GM23338 (cell line): ENCODE results near the gene MAP3K5. TPM values are rescaled to one million over a fixed set of nuclear protein-coding genes. Genes with fewer than 3 reads are reported as not detected.

Source experiments
- ATAC-seq: fragments of 200-7000 bp; cut with Tn5 transposase; 3 replicates; pipeline ENCODE4 v1.9.1; 2020
- DNase-seq: peaks from one replicate; pipeline ENCODE4 v3.0.0-alpha.2; 2015; ENCODE audit warnings: low spot score
- H2AFZ ChIP-seq: fragments of 200-600 bp; sonication (generic); 2 replicates; pipeline ENCODE4 v1.8.0; 2016; ENCODE audit warnings: antibody characterized with exemption, mild to moderate bottlenecking, moderate library complexity
- H3F3A ChIP-seq: fragments of 200-600 bp; sonication (generic); replicated peaks from 2 replicates; pipeline ENCODE4 v1.8.0; 2017; ENCODE audit warnings: antibody characterized with exemption, mixed run types, low read depth
- H3K27ac ChIP-seq: fragments of 200-600 bp; sonication (generic); 2 replicates; pipeline ENCODE4 v1.6.1; 2016; ENCODE audit warnings: low read depth
- H3K27me3 ChIP-seq: fragments of 200-600 bp; sonication (generic); 2 replicates; pipeline ENCODE4 v1.8.0; 2016; ENCODE audit warnings: mild to moderate bottlenecking, mixed run types, moderate library complexity; ENCODE audit not compliant: insufficient read depth
- H3K36me3 ChIP-seq: fragments of 200-600 bp; sonication (generic); 2 replicates; pipeline ENCODE4 v1.8.0; 2016; ENCODE audit warnings: mild to moderate bottlenecking; ENCODE audit not compliant: insufficient read depth
- H3K4me1 ChIP-seq: fragments of 200-600 bp; sonication (generic); 2 replicates; pipeline ENCODE4 v1.8.0; 2016; ENCODE audit warnings: mild to moderate bottlenecking, moderate library complexity; ENCODE audit not compliant: insufficient read depth
- H3K4me2 ChIP-seq: fragments of 200-600 bp; sonication (generic); 2 replicates; pipeline ENCODE4 v1.7.1; 2017; ENCODE audit warnings: mixed run types
- H3K4me3 ChIP-seq: fragments of 200-600 bp; sonication (generic); 2 replicates; pipeline ENCODE4 v1.6.1; 2016; ENCODE audit warnings: mixed run types
- H3K79me2 ChIP-seq: fragments of 200-600 bp; sonication (generic); replicated peaks from 2 replicates; pipeline ENCODE4 v1.8.0; 2017; ENCODE audit warnings: mild to moderate bottlenecking; ENCODE audit not compliant: insufficient read depth
- H3K9me2 ChIP-seq: fragments of 200-600 bp; sonication (generic); 2 replicates; pipeline ENCODE4 v1.8.0; 2017; ENCODE audit not compliant: insufficient read depth
- H4K20me1 ChIP-seq: fragments of 200-600 bp; sonication (generic); replicated peaks from 2 replicates; pipeline ENCODE4 v1.8.0; 2017; ENCODE audit warnings: mild to moderate bottlenecking; ENCODE audit not compliant: insufficient read depth
- H3K27ac Mint-ChIP-seq: 2 replicates; pipeline ENCODE4 v1.8.0; 2020; ENCODE audit warnings: inconsistent platforms, mild to moderate bottlenecking, moderate library complexity, mixed read lengths
- H3K27me3 Mint-ChIP-seq: 3 replicates; pipeline ENCODE4 v1.8.0; 2022; ENCODE audit warnings: low read depth, mild to moderate bottlenecking, moderate library complexity, mixed read lengths, inconsistent platforms; ENCODE audit not compliant: insufficient read depth, poor library complexity
- H3K36me3 Mint-ChIP-seq: 3 replicates; pipeline ENCODE4 v1.8.0; 2021; ENCODE audit warnings: low read depth, mild to moderate bottlenecking, inconsistent platforms, moderate library complexity, mixed read lengths
- H3K4me1 Mint-ChIP-seq: 3 replicates; pipeline ENCODE4 v1.8.0; 2020; ENCODE audit warnings: mild to moderate bottlenecking, inconsistent platforms, mixed read lengths
- H3K4me3 Mint-ChIP-seq: 3 replicates; pipeline ENCODE4 v1.8.0; 2021; ENCODE audit warnings: moderate library complexity, mild to moderate bottlenecking, inconsistent platforms, mixed read lengths
- H3K9me3 Mint-ChIP-seq: 3 replicates; pipeline ENCODE4 v1.8.0; 2020; ENCODE audit warnings: moderate library complexity, mild to moderate bottlenecking, inconsistent platforms, mixed read lengths
- CREB1 ChIP-seq: fragments of 250-450 bp; sonication (Bioruptor Pico); IDR thresholded peaks from 2 replicates; pipeline ENCODE4 v1.5.0; 2020; ENCODE audit warnings: low read depth, mild to moderate bottlenecking, moderate library complexity
- EZH2 ChIP-seq: fragments of 200-600 bp; sonication (generic); IDR thresholded peaks from one replicate; pipeline ENCODE4 v1.8.0; 2017; ENCODE audit warnings: antibody characterized with exemption, mild to moderate bottlenecking, low read depth; ENCODE audit not compliant: unreplicated experiment
- EZH2phosphoT487 ChIP-seq: fragments of 200-600 bp; sonication (generic); IDR thresholded peaks from one replicate; pipeline ENCODE4 v1.8.1; 2018; ENCODE audit warnings: antibody characterized with exemption; ENCODE audit not compliant: unreplicated experiment
- JUNB ChIP-seq: IDR thresholded peaks from one replicate; pipeline ENCODE4 v1.6.1; 2016; ENCODE audit warnings: antibody characterized with exemption; ENCODE audit not compliant: unreplicated experiment
- NANOG ChIP-seq: IDR thresholded peaks from 2 replicates; pipeline ENCODE4 v1.6.1; 2016; ENCODE audit warnings: antibody characterized with exemption, borderline replicate concordance
- POLR2AphosphoS5 ChIP-seq: IDR thresholded peaks from 2 replicates; pipeline ENCODE4 v1.6.1; 2016; ENCODE audit warnings: antibody characterized with exemption, low read depth
- STAT1 ChIP-seq: IDR thresholded peaks from one replicate; pipeline ENCODE4 v1.6.1; 2016; ENCODE audit warnings: antibody characterized with exemption; ENCODE audit not compliant: unreplicated experiment
- ZNF114 ChIP-seq: fragments of 250-450 bp; sonication (Bioruptor Pico); IDR thresholded peaks from 2 replicates; pipeline ENCODE4 v1.5.0; 2020; ENCODE audit warnings: mild to moderate bottlenecking, moderate library complexity
- ZNF331 ChIP-seq: fragments of 250-450 bp; sonication (Bioruptor Pico); IDR thresholded peaks from 2 replicates; pipeline ENCODE4 v1.5.0; 2020; ENCODE audit warnings: low read depth, mild to moderate bottlenecking, moderate library complexity
- polyA plus RNA-seq: library from polyadenylated mRNA; unstranded; fragments of >200 nt; fragmentation: Nextera tagmentation; extraction: Ambion mirVana; gene quantifications from 2 replicates; pipeline ENCODE4 v1.2.1, GENCODE V29; 2016
- total RNA-seq: library from RNA; depleted of rRNA; stranded (reverse); fragments of >200 nt; shearing (Covaris generic); gene quantifications from 2 replicates; pipeline ENCODE4 v1.2.3, GENCODE V29; 2014
- TF ChIP-seq, protein P1 (sequence below): fragments of 250-450 bp; sonication (Bioruptor Pico); IDR thresholded peaks from 2 replicates; pipeline ENCODE4 v1.5.0; 2020; ENCODE audit warnings: mild to moderate bottlenecking, moderate library complexity
- TF ChIP-seq, protein P2 (sequence below), 2 experiments: fragments of 200-600 bp in 1 of 2; sonication (generic) in 1 of 2; conservative IDR thresholded peaks; 2 replicates each; pipeline versions ENCODE4 v1.5.1 to v1.6.1; 2016 to 2017; ENCODE audit warnings: antibody characterized with exemption in 2 of 2, low read depth in 2 of 2, mild to moderate bottlenecking in 2 of 2, moderate library complexity in 1 of 2
- TF ChIP-seq, protein P3 (sequence below): IDR thresholded peaks from 2 replicates; pipeline ENCODE4 v1.6.1; 2016; ENCODE audit warnings: antibody characterized with exemption
- TF ChIP-seq, protein P4 (sequence below): IDR thresholded peaks from one replicate; pipeline ENCODE4 v1.6.1; 2018; ENCODE audit warnings: antibody characterized with exemption; ENCODE audit not compliant: unreplicated experiment

The MAP3K5 gene
- total and polyA plus RNA-seq, 2 experiments from 2014 or later: 0.76 to 2.8 TPM

DNA sequence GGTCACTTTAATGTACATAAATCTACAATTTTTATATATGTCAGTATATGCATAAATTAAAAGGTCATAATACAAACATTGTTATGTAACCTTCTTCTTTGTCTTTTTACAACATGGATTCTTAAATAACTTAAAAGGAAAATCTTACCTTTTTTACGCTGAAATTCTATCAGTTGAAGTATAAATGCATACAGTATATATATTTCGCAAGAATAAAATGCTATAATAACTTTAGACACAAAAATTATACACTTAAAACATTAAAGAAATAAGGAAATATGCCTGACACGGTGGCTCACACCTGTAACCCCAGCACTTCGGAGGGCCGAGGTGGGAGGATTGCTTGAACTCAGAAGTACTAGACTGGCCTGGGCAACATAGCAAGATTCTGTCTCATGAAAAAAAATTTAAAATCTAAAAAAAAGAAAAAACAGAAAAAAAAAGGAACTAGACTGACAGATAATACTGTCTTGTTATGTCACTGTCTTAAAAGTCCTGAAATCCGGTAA is 132.2 kb downstream of the MAP3K5 start:
- Histone ChIP-seq H3K79me2 (no peaks in the 10 kb centered on the region), H3K27ac (no peak overlapping the region), H4K20me1 (no peaks in the 10 kb centered on the region), H3K27me3 (no peaks in the 10 kb centered on the region), H3K4me1 (no peaks in the 10 kb centered on the region), H3K4me2 (no peak overlapping the region), H3K4me3 (no peak overlapping the region), H2AFZ (no peak overlapping the region), H3K9me2 (no peaks in the 10 kb centered on the region), H3K36me3 (no peaks in the 10 kb centered on the region), H3F3A (no peaks in the 10 kb centered on the region)
- TF ChIP-seq, protein P1, sequence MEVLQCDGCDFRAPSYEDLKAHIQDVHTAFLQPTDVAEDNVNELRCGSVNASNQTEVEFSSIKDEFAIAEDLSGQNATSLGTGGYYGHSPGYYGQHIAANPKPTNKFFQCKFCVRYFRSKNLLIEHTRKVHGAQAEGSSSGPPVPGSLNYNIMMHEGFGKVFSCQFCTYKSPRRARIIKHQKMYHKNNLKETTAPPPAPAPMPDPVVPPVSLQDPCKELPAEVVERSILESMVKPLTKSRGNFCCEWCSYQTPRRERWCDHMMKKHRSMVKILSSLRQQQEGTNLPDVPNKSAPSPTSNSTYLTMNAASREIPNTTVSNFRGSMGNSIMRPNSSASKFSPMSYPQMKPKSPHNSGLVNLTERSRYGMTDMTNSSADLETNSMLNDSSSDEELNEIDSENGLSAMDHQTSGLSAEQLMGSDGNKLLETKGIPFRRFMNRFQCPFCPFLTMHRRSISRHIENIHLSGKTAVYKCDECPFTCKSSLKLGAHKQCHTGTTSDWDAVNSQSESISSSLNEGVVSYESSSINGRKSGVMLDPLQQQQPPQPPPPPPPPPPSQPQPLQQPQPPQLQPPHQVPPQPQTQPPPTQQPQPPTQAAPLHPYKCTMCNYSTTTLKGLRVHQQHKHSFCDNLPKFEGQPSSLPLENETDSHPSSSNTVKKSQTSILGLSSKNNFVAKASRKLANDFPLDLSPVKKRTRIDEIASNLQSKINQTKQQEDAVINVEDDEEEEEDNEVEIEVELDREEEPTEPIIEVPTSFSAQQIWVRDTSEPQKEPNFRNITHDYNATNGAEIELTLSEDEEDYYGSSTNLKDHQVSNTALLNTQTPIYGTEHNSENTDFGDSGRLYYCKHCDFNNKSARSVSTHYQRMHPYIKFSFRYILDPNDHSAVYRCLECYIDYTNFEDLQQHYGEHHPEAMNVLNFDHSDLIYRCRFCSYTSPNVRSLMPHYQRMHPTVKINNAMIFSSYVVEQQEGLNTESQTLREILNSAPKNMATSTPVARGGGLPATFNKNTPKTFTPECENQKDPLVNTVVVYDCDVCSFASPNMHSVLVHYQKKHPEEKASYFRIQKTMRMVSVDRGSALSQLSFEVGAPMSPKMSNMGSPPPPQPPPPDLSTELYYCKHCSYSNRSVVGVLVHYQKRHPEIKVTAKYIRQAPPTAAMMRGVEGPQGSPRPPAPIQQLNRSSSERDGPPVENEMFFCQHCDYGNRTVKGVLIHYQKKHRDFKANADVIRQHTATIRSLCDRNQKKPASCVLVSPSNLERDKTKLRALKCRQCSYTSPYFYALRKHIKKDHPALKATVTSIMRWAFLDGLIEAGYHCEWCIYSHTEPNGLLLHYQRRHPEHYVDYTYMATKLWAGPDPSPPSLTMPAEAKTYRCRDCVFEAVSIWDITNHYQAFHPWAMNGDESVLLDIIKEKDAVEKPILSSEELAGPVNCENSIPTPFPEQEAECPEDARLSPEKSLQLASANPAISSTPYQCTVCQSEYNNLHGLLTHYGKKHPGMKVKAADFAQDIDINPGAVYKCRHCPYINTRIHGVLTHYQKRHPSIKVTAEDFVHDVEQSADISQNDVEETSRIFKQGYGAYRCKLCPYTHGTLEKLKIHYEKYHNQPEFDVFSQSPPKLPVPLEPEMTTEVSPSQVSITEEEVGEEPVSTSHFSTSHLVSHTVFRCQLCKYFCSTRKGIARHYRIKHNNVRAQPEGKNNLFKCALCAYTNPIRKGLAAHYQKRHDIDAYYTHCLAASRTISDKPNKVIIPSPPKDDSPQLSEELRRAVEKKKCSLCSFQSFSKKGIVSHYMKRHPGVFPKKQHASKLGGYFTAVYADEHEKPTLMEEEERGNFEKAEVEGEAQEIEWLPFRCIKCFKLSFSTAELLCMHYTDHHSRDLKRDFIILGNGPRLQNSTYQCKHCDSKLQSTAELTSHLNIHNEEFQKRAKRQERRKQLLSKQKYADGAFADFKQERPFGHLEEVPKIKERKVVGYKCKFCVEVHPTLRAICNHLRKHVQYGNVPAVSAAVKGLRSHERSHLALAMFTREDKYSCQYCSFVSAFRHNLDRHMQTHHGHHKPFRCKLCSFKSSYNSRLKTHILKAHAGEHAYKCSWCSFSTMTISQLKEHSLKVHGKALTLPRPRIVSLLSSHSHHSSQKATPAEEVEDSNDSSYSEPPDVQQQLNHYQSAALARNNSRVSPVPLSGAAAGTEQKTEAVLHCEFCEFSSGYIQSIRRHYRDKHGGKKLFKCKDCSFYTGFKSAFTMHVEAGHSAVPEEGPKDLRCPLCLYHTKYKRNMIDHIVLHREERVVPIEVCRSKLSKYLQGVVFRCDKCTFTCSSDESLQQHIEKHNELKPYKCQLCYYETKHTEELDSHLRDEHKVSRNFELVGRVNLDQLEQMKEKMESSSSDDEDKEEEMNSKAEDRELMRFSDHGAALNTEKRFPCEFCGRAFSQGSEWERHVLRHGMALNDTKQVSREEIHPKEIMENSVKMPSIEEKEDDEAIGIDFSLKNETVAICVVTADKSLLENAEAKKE (CRISPR knock-in tag): no peak
- TF ChIP-seq, protein P2, sequence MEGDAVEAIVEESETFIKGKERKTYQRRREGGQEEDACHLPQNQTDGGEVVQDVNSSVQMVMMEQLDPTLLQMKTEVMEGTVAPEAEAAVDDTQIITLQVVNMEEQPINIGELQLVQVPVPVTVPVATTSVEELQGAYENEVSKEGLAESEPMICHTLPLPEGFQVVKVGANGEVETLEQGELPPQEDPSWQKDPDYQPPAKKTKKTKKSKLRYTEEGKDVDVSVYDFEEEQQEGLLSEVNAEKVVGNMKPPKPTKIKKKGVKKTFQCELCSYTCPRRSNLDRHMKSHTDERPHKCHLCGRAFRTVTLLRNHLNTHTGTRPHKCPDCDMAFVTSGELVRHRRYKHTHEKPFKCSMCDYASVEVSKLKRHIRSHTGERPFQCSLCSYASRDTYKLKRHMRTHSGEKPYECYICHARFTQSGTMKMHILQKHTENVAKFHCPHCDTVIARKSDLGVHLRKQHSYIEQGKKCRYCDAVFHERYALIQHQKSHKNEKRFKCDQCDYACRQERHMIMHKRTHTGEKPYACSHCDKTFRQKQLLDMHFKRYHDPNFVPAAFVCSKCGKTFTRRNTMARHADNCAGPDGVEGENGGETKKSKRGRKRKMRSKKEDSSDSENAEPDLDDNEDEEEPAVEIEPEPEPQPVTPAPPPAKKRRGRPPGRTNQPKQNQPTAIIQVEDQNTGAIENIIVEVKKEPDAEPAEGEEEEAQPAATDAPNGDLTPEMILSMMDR (conservative IDR thresholded peaks at IDR 0.05; ENCODE audit: low read depth in 2 of 2): no peak
- TF ChIP-seq, protein P3, sequence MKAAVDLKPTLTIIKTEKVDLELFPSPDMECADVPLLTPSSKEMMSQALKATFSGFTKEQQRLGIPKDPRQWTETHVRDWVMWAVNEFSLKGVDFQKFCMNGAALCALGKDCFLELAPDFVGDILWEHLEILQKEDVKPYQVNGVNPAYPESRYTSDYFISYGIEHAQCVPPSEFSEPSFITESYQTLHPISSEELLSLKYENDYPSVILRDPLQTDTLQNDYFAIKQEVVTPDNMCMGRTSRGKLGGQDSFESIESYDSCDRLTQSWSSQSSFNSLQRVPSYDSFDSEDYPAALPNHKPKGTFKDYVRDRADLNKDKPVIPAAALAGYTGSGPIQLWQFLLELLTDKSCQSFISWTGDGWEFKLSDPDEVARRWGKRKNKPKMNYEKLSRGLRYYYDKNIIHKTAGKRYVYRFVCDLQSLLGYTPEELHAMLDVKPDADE: no peak
- TF ChIP-seq ZNF331 (no peak), POLR2AphosphoS5 (no peak), STAT1 (no peak), NANOG (no peak), CREB1 (CRISPR knock-in tag) (no peak), JUNB (no peak), ZNF114 (CRISPR knock-in tag) (no peak), EZH2phosphoT487 (no peak), EZH2 (no peak)
- TF ChIP-seq, protein P4, sequence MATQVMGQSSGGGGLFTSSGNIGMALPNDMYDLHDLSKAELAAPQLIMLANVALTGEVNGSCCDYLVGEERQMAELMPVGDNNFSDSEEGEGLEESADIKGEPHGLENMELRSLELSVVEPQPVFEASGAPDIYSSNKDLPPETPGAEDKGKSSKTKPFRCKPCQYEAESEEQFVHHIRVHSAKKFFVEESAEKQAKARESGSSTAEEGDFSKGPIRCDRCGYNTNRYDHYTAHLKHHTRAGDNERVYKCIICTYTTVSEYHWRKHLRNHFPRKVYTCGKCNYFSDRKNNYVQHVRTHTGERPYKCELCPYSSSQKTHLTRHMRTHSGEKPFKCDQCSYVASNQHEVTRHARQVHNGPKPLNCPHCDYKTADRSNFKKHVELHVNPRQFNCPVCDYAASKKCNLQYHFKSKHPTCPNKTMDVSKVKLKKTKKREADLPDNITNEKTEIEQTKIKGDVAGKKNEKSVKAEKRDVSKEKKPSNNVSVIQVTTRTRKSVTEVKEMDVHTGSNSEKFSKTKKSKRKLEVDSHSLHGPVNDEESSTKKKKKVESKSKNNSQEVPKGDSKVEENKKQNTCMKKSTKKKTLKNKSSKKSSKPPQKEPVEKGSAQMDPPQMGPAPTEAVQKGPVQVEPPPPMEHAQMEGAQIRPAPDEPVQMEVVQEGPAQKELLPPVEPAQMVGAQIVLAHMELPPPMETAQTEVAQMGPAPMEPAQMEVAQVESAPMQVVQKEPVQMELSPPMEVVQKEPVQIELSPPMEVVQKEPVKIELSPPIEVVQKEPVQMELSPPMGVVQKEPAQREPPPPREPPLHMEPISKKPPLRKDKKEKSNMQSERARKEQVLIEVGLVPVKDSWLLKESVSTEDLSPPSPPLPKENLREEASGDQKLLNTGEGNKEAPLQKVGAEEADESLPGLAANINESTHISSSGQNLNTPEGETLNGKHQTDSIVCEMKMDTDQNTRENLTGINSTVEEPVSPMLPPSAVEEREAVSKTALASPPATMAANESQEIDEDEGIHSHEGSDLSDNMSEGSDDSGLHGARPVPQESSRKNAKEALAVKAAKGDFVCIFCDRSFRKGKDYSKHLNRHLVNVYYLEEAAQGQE: no peak
- Mint-ChIP-seq H3K4me1 (no peaks in the 10 kb centered on the region), H3K9me3 (no peaks in the 10 kb centered on the region), H3K4me3 (no peak overlapping the region), H3K36me3 (no peaks in the 10 kb centered on the region), H3K27ac (no peak overlapping the region), H3K27me3 (no peaks in the 10 kb centered on the region)
- ATAC-seq (no peak), DNase-seq (no peak)
